ENCODE measurements around the gene SAC3D1.

- TF ChIP-seq CTCF (IDR thresholded peaks at IDR 0.05) = no peak
- no peak for TF ChIP-seq REST (IDR thresholded peaks at IDR 0.05; ENCODE audit: insufficient read depth in 1 of 2, low read depth in 2 of 2, low read length in 1 of 2)
- no peak for TF ChIP-seq POLR2AphosphoS5 (IDR thresholded peaks at IDR 0.05; ENCODE audit: low read depth, low read length)
- no peak for TF ChIP-seq TCF7L2 (IDR thresholded peaks at IDR 0.05; ENCODE audit: low read depth, low read length)
- TF ChIP-seq SIN3A (IDR thresholded peaks at IDR 0.05; ENCODE audit: borderline replicate concordance, insufficient read depth, low read depth, low read length) = no peak
These were observed 6.6 kb upstream of the SAC3D1 start for GRCh38 chr11:65034423-65034822.

Data from Panc1 (cell line).